Testis (tissue), 3 donors: ENCODE data around the gene PIAS4. TPM values are rescaled to one million over a fixed set of nuclear protein-coding genes. Genes with fewer than 3 reads are reported as not detected.

ENCODE experiments used
- DNase-seq: peaks from one replicate; pipeline ENCODE4 v3.0.0-alpha.2; 2019
- H3K27ac ChIP-seq, 2 donors: fragments of 200-600 bp; sonication (generic); one replicate each; pipeline ENCODE4 v1.5.1; 2019
- H3K27me3 ChIP-seq: fragments of 200-600 bp; sonication (generic); one replicate; pipeline ENCODE4 v1.5.1; 2019
- H3K36me3 ChIP-seq: fragments of 200-600 bp; sonication (generic); one replicate; pipeline ENCODE4 v1.5.1; 2017; ENCODE audit warnings: low read depth; ENCODE audit errors: missing control alignments
- H3K4me1 ChIP-seq: fragments of 200-600 bp; sonication (generic); one replicate; pipeline ENCODE4 v1.5.1; 2019
- H3K4me3 ChIP-seq, 2 donors: fragments of 200-600 bp; sonication (generic); one replicate each; pipeline ENCODE4 v1.5.1; 2017 to 2019
- H3K9me3 ChIP-seq: fragments of 200-600 bp; sonication (generic); one replicate; pipeline ENCODE4 v1.5.1; 2017
- CTCF ChIP-seq, 3 experiments: fragments of 450-650 bp in 2 of 3; fragments of 200-600 bp in 1 of 3; sonication (generic) in 1 of 3; IDR thresholded peaks; one replicate each; pipeline ENCODE4 v1.5.1; 2016 to 2019; ENCODE audit warnings: antibody characterized with exemption in 3 of 3, mild to moderate bottlenecking in 2 of 3, moderate library complexity in 1 of 3
- POLR2A ChIP-seq: fragments of 450-650 bp; IDR thresholded peaks from one replicate; pipeline ENCODE4 v1.6.1; 2017; ENCODE audit warnings: antibody characterized with exemption, mild to moderate bottlenecking, moderate library complexity
- WGBS, 2 donors: methylation state at CpG; one replicate each; pipeline ENCODE4 v1.1.5; 2018; 5-methylcytosine and 5-hydroxymethylcytosine counted together
- intact Hi-C: fragments of 100-400 bp; cut with DNase I; formaldehyde crosslinking; loops from one replicate; pipeline ENCODE4 v1.15.1; 2023; ENCODE audit warnings: low total_unique reads
- polyA plus RNA-seq: library from polyadenylated mRNA; stranded (reverse); fragments of 350-450 nt; fragmentation: Illumina TruSeq; extraction: RNeasy Lipid Tissue Mini Kit (QIAGEN cat#74804); gene quantifications from one replicate; pipeline ENCODE4 v1.2.3, GENCODE V29; 2014; ENCODE audit warnings: low read depth, low replicate concordance; ENCODE audit not compliant: insufficient read depth
- total RNA-seq, 2 donors: library from RNA; depleted of rRNA; stranded (reverse); fragments of >200 nt; gene quantifications; one replicate each; pipeline ENCODE4 v1.2.3, GENCODE V29; 2016

PIAS4 gene
- total and polyA plus RNA-seq, 3 donors from 2014 or later: 89.1 to 142 (median 94.5) TPM

GRCh38 chr19:4035582-4035981, 28.0 kb downstream of the PIAS4 start:
- DNase-seq: no peak
- H3K4me1 ChIP-seq: peaks cover 13% of the 10 kb centered on the region
- TF ChIP-seq CTCF (IDR thresholded peaks at IDR 0.05) (no peak), POLR2A (no peak)
- intact Hi-C loops: no loop called here
- no peaks in the 10 kb centered on the region for H3K9me3 ChIP-seq
- H3K4me3 ChIP-seq: no peak overlapping the region
- WGBS, 2 donors: 78 to 89% methylated on average over 9 to 10 of the region's 10 CpGs
- no peaks in the 10 kb centered on the region for H3K36me3 ChIP-seq
- no peaks in the 10 kb centered on the region for H3K27me3 ChIP-seq
- H3K27ac ChIP-seq: no peak overlapping the region

GRCh38 chr19:4036576-4037300, 29.2 kb downstream of the PIAS4 start:
- intact Hi-C loops: no loop called here
- H3K27ac ChIP-seq: no peak overlapping the region
- 89 to 91% methylated on average over 18 to 25 of the region's 25 CpGs for WGBS, 2 donors
- H3K4me3 ChIP-seq: no peak overlapping the region
- H3K36me3 ChIP-seq: no peaks in the 10 kb centered on the region
- peaks cover 13% of the 10 kb centered on the region for H3K4me1 ChIP-seq
- TF ChIP-seq POLR2A: no peak
- TF ChIP-seq CTCF (IDR thresholded peaks at IDR 0.05): no peak
- DNase-seq: no peak
- H3K9me3 ChIP-seq: no peaks in the 10 kb centered on the region
- no peaks in the 10 kb centered on the region for H3K27me3 ChIP-seq

- WGBS, 2 donors: 45 to 84% methylated on average over 9 to 54 of the region's 54 CpGs
- Histone ChIP-seq H3K4me1 (peaks cover 13% of the 10 kb centered on the region), H3K9me3 (no peaks in the 10 kb centered on the region), H3K36me3 (no peaks in the 10 kb centered on the region), H3K4me3 (peak overlapping the region in 1 of 2 donors; percentile 23), H3K27ac (peak overlapping the region; percentile 50 to 54), H3K27me3 (no peaks in the 10 kb centered on the region)
- TF ChIP-seq CTCF (IDR thresholded peaks at IDR 0.05) (no peak), POLR2A (no peak)
- DNase-seq: no peak
- intact Hi-C loops: no loop called here
Measured at GRCh38 chr19:4037301-4037949, 29.9 kb downstream of the PIAS4 start.

GRCh38 chr19:4038057-4038456, 30.5 kb downstream of the PIAS4 start:
- 50 to 59% methylated on average over 33 of the region's 33 CpGs for WGBS, 2 donors
- TF ChIP-seq CTCF (IDR thresholded peaks at IDR 0.05): no peak
- no peak for TF ChIP-seq POLR2A
- peak overlapping the region in 1 of 2 donors; percentile 23 for H3K4me3 ChIP-seq

More at GRCh38 chr19:4038057-4038456, 30.5 kb downstream of the PIAS4 start:
- no peak for DNase-seq
- H3K4me1 ChIP-seq: peaks cover 13% of the 10 kb centered on the region
- peak overlapping the region; percentile 50 to 54 for H3K27ac ChIP-seq
- H3K36me3 ChIP-seq: no peaks in the 10 kb centered on the region
- H3K27me3 ChIP-seq: no peaks in the 10 kb centered on the region
- intact Hi-C loops: no loop called here
- no peaks in the 10 kb centered on the region for H3K9me3 ChIP-seq
